Upper lobe of left lung (tissue), 6 donors: ENCODE results near the gene ENOX1. TPM values are rescaled to one million over a fixed set of nuclear protein-coding genes. Genes with fewer than 3 reads are reported as not detected.

Experiments
- ATAC-seq, 2 donors: fragments of 200-7000 bp; cut with Tn5 transposase; one replicate each; pipeline ENCODE4 v1.9.1; 2022; ENCODE audit warnings: mild to moderate bottlenecking in 2 of 2, moderate library complexity in 2 of 2; ENCODE audit not compliant: low FRiP score in 2 of 2
- DNase-seq, 2 donors: peaks; one replicate each; pipeline ENCODE4 v3.0.0-alpha.2; 2019 to 2020
- H3K27ac ChIP-seq, 4 donors: fragments of 200-600 bp; sonication (generic); one replicate each; pipeline ENCODE4 v1.5.1; 2016 to 2019
- H3K27me3 ChIP-seq, 4 donors: fragments of 200-600 bp; sonication (generic); one replicate each; pipeline ENCODE4 v1.5.1; 2017 to 2019
- H3K36me3 ChIP-seq, 4 donors: fragments of 200-600 bp; sonication (generic); one replicate each; pipeline ENCODE4 v1.5.1; 2016 to 2019
- H3K4me1 ChIP-seq, 4 donors: fragments of 200-600 bp; sonication (generic); one replicate each; pipeline ENCODE4 v1.5.1; 2018 to 2019
- H3K4me3 ChIP-seq, 4 donors: fragments of 200-600 bp; sonication (generic); one replicate each; pipeline ENCODE4 v1.5.1; 2017 to 2019; ENCODE audit warnings: mild to moderate bottlenecking in 2 of 4, moderate library complexity in 1 of 4
- H3K9me3 ChIP-seq, 4 donors: fragments of 200-600 bp; sonication (generic); one replicate each; pipeline ENCODE4 v1.5.1; 2018 to 2019
- EP300 ChIP-seq, 4 donors: sonication (generic); formaldehyde crosslinking; IDR thresholded peaks; one replicate each; pipeline ENCODE4 v1.5.1; 2017; ENCODE audit warnings: antibody characterized with exemption in 4 of 4, control low read depth in 2 of 4
- POLR2A ChIP-seq, 4 donors: fragments of 450-650 bp; IDR thresholded peaks; one replicate each; pipeline ENCODE4 v1.5.1; 2016 to 2017; ENCODE audit warnings: antibody characterized with exemption in 4 of 4, mild to moderate bottlenecking in 2 of 4
- POLR2AphosphoS5 ChIP-seq, 2 donors: sonication (generic); formaldehyde crosslinking; IDR thresholded peaks; one replicate each; pipeline ENCODE4 v1.5.1; 2017; ENCODE audit warnings: antibody characterized with exemption in 2 of 2
- WGBS, 2 donors: methylation state at CpG; one replicate each; pipeline ENCODE4 v1.1.5; 2017 to 2018; 5-methylcytosine and 5-hydroxymethylcytosine counted together
- total RNA-seq, 6 donors: library from RNA; depleted of rRNA in 4 of 6; stranded (reverse); fragments of >200 nt in 4 of 6; gene quantifications; one replicate each; pipeline versions ENCODE4 v1.1.0 to v1.2.1, GENCODE V29; 2016 to 2021
- TF ChIP-seq, protein P1 (sequence below), 6 experiments: fragments of 450-650 bp in 4 of 6; fragments of 200-600 bp in 2 of 6; sonication (generic) in 2 of 6; IDR thresholded peaks; one replicate each; pipeline ENCODE4 v1.5.1; 2016 to 2019; ENCODE audit warnings: antibody characterized with exemption in 6 of 6
- donor health status: DM: no; HTN: no; CAD: no; lungs with moderate emphysema.
- donor health status: DM: no; HTN: yes; CAD: no; lungs with severe emphysema.

ENOX1 gene
- total RNA-seq, 6 donors from 2014 or later: 0.20 to 1.0 (median 0.46) TPM; not detected in 2

DNA sequence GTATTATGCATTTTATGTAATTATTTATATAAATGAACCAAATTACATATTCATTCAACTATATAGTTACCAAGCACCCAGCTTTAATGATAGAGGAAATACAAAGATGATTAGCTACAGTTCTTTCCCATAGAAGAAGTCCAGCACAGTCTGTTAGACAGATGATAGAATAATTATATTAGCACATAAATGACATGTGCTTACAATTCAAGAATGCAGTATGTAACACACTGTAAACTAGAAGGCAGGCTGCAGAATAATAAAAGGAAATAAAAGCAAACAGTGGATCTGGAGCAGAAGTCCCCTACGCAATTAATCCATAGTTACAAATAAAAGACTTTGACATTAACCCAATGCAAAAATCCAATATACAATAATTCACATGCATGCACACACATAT is 384.4 kb downstream of the ENOX1 start:
- Histone ChIP-seq H3K36me3 (no peaks in the 10 kb centered on the region), H3K27ac (no peak overlapping the region), H3K4me1 (no peaks in the 10 kb centered on the region), H3K4me3 (no peak overlapping the region), H3K9me3 (no peaks in the 10 kb centered on the region), H3K27me3 (no peaks in the 10 kb centered on the region)
- WGBS, 2 donors: 81 to 86% methylated on average over 1 of the region's 1 CpG
- TF ChIP-seq, protein P1, sequence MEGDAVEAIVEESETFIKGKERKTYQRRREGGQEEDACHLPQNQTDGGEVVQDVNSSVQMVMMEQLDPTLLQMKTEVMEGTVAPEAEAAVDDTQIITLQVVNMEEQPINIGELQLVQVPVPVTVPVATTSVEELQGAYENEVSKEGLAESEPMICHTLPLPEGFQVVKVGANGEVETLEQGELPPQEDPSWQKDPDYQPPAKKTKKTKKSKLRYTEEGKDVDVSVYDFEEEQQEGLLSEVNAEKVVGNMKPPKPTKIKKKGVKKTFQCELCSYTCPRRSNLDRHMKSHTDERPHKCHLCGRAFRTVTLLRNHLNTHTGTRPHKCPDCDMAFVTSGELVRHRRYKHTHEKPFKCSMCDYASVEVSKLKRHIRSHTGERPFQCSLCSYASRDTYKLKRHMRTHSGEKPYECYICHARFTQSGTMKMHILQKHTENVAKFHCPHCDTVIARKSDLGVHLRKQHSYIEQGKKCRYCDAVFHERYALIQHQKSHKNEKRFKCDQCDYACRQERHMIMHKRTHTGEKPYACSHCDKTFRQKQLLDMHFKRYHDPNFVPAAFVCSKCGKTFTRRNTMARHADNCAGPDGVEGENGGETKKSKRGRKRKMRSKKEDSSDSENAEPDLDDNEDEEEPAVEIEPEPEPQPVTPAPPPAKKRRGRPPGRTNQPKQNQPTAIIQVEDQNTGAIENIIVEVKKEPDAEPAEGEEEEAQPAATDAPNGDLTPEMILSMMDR (IDR thresholded peaks at IDR 0.05): no peak
- TF ChIP-seq POLR2A (IDR thresholded peaks at IDR 0.05) (no peak), POLR2AphosphoS5 (IDR thresholded peaks at IDR 0.05) (no peak), EP300 (IDR thresholded peaks at IDR 0.05) (no peak)
- ATAC-seq (no peak), DNase-seq (no peak)

DNA sequence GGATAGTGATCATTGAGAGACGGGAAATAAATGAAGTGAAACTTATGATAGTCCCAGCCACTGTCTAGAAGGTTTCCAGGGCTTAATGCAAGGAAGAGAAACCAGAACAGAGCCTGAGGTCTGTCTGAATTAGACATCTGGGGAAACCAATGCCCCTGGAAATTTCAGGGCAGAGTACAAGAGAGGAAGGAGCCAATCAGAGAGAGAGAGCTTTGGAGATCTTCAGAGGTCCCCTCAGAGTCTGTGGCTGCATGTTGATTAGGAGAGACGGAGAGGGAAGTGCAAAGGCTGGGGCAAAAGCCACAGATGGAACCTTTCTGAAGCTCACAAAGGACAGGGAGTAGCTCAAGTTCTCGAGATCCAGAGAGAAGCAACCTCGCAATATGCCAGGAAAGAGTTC is 385.4 kb downstream of the ENOX1 start:
- no peaks in the 10 kb centered on the region for H3K4me1 ChIP-seq
- H3K27me3 ChIP-seq: no peaks in the 10 kb centered on the region
- no peaks in the 10 kb centered on the region for H3K9me3 ChIP-seq
- WGBS, 2 donors: 51 to 62% methylated on average over 4 of the region's 4 CpGs
- H3K36me3 ChIP-seq: no peaks in the 10 kb centered on the region
- ATAC-seq: no peak
- TF ChIP-seq POLR2AphosphoS5 (IDR thresholded peaks at IDR 0.05) (no peak), POLR2A (IDR thresholded peaks at IDR 0.05) (no peak), EP300 (IDR thresholded peaks at IDR 0.05) (no peak)
- TF ChIP-seq, protein P1 (IDR thresholded peaks at IDR 0.05): no peak
- H3K27ac ChIP-seq: no peak overlapping the region
- no peak overlapping the region for H3K4me3 ChIP-seq
- no peak for DNase-seq

DNA sequence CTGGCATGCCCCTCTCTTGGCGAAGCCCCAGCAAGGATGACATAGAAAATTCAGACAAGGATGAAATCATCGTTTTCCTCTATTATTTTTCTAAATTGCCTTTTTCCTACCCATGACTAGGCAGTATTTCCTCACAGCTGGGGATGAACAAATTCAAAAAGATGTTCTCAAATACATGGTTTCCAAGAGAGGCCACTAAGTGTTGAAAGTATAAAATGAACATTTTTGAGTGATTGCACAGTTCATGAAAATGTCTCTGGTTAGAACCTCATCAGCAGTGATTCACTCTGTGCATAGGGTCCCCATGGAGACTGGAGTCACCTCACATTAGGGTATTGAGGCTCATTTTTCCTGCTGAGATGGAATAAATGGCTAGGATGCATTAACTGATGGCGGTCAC is 389.7 kb downstream of the ENOX1 start:
- H3K4me1 ChIP-seq: no peaks in the 10 kb centered on the region
- TF ChIP-seq POLR2AphosphoS5 (IDR thresholded peaks at IDR 0.05) (no peak), POLR2A (IDR thresholded peaks at IDR 0.05) (no peak), EP300 (IDR thresholded peaks at IDR 0.05) (no peak)
- TF ChIP-seq, protein P1 (IDR thresholded peaks at IDR 0.05): no peak
- no peak for ATAC-seq
- H3K27ac ChIP-seq: no peak overlapping the region
- H3K27me3 ChIP-seq: no peaks in the 10 kb centered on the region
- DNase-seq: no peak
- no peak overlapping the region for H3K4me3 ChIP-seq
- H3K9me3 ChIP-seq: no peaks in the 10 kb centered on the region
- WGBS, 2 donors: 76 to 92% methylated on average over 3 of the region's 3 CpGs
- H3K36me3 ChIP-seq: no peaks in the 10 kb centered on the region

- DNase-seq (no peak), ATAC-seq (no peak)
- H3K9me3 ChIP-seq: no peaks in the 10 kb centered on the region
- no peak overlapping the region for H3K27ac ChIP-seq
- no peaks in the 10 kb centered on the region for H3K27me3 ChIP-seq
- peaks cover 0 to 5% (median 0%) of the 10 kb centered on the region in 4 donors for H3K4me1 ChIP-seq
- H3K4me3 ChIP-seq: no peak overlapping the region
- no peak for TF ChIP-seq EP300 (IDR thresholded peaks at IDR 0.05)
- TF ChIP-seq, protein P1 (IDR thresholded peaks at IDR 0.05): no peak
- no peak for TF ChIP-seq POLR2A (IDR thresholded peaks at IDR 0.05)
- TF ChIP-seq POLR2AphosphoS5 (IDR thresholded peaks at IDR 0.05): no peak
- H3K36me3 ChIP-seq: no peaks in the 10 kb centered on the region
- 53 to 68% methylated on average over 5 of the region's 5 CpGs for WGBS, 2 donors
Observed at GRCh38 chr13:43391036-43391435, 395.7 kb downstream of the ENOX1 start.

DNA sequence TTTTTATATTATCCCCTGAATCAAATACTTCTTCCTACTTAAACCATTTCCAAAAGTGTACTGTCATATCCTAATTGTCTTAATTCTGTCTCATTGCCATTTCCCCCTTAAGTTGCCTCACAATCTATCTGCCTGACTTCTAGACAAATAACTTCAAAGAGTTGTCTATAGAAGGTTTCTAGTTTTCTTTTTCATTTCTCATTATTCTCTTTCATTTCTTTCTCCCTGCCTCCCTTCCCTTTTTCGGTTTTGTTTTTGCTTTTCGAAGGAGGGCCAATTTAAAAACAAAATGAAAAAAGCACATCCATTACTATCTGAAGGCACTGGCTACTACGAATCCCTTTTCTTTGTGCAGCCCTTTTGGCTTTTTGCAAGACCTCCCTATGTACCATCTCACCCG is 396.2 kb downstream of the ENOX1 start:
- Histone ChIP-seq H3K4me1 (peaks cover 0 to 5% (median 0%) of the 10 kb centered on the region in 4 donors), H3K27ac (no peak overlapping the region), H3K9me3 (no peaks in the 10 kb centered on the region), H3K4me3 (no peak overlapping the region), H3K27me3 (no peaks in the 10 kb centered on the region), H3K36me3 (no peaks in the 10 kb centered on the region)
- TF ChIP-seq POLR2A (IDR thresholded peaks at IDR 0.05): no peak
- TF ChIP-seq POLR2AphosphoS5 (IDR thresholded peaks at IDR 0.05): no peak
- TF ChIP-seq, protein P1 (IDR thresholded peaks at IDR 0.05): no peak
- no peak for TF ChIP-seq EP300 (IDR thresholded peaks at IDR 0.05)
- ATAC-seq: no peak
- DNase-seq: no peak
- 48 to 58% methylated on average over 4 of the region's 4 CpGs for whole genome bisulfite sequencing, 2 donors
